NCI-H526 treated with DMSO at 0.1 percent for 48 hours (cell line): ENCODE results near the gene KLF4.

Experiments used
- DNase-seq: peaks from one replicate; lab custom pipeline; 2025; lab: John Stamatoyannopoulos, UW

The KLF4 gene

DNA sequence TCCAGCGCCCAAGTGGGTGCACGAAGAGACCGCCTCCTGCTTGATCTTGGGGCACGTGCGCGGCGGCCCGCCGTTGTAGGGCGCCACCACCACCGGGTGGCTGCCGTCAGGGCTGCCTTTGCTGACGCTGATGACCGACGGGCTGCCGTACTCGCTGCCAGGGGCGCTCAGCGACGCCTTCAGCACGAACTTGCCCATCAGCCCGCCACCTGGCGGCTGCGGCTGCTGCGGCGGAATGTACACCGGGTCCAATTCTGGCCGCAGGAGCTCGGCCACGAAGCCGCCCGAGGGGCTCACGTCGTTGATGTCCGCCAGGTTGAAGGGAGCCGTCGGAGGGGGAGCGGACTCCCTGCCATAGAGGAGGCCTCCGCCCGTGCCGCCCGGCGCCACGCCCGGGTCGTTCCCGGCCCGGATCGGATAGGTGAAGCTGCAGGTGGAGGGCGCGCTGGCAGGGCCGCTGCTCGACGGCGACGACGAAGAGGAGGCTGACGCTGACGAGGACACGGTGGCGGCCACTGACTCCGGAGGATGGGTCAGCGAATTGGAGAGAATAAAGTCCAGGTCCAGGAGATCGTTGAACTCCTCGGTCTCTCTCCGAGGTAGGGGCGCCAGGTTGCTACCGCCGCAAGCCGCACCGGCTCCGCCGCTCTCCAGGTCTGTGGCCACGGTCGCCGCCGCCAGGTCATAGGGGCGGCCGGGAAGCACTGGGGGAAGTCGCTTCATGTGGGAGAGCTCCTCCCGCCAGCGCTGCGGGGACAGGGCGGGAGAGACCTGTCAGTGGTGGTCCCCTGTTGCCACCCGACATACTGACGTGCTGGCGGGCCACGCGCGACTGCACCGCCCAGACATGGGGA, 1.8 kb downstream of the KLF4 start:
- DNase-seq, result peak; percentile 44

DNA sequence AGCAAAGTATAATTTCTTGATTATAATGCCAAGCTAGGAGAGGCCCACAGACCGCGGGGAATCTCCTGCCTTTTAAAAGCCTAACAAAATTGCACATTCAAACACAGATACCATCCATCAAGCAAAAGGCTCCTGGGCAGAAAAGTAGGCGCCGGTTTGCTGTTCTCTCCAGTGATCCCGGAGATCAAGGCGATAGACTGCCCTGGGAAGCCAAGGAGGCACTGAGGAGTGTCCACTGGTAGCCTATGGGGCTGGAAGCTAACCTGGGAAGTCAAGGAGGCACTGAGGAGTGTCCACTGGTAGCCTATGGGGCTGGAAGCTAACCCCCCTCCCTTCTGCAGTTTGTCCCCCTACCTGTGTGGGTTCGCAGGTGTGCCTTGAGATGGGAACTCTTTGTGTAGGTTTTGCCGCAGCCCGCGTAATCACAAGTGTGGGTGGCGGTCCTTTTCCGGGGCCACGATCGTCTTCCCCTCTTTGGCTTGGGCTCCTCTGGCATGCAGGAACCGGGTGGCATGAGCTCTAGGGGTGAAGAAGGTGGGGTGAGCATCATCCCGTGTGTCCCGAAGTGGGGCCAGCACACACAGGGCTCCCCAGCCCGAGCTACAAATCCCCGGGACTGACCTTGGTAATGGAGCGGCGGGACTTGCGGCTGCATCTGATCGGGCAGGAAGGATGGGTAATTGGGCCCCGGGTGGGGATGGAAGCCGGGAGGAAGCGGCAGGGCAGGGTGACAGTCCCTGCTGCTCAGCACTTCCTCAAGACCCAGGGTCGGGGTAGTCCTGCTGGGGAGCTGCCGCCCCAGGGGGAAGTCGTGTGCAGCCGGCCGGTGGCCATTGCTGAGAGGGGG, 2.7 kb downstream of the KLF4 start:
- peak; percentile 23 for DNase-seq

DNA sequence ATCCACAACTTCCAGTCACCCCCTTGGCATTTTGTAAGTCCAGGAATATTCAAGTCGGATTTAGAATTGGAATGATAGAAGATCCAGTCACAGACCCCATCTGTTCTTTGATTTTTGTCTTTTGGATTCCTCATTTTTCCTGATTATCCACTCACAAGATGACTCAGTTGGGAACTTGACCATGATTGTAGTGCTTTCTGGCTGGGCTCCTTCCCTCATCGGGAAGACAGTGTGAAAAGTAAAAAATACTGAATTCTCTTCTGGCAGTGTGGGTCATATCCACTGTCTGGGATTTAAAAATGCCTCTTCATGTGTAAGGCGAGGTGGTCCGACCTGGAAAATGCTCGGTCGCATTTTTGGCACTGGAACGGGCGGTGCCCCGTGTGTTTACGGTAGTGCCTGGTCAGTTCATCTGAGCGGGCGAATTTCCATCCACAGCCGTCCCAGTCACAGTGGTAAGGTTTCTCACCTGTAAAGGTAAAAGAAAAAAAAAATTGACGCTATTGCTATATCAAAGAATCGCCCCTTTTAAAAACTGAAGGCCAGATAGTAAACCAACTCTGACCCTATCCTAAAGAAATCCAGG, 4.0 kb downstream of the KLF4 start:
- no peak for DNase-seq

DNA sequence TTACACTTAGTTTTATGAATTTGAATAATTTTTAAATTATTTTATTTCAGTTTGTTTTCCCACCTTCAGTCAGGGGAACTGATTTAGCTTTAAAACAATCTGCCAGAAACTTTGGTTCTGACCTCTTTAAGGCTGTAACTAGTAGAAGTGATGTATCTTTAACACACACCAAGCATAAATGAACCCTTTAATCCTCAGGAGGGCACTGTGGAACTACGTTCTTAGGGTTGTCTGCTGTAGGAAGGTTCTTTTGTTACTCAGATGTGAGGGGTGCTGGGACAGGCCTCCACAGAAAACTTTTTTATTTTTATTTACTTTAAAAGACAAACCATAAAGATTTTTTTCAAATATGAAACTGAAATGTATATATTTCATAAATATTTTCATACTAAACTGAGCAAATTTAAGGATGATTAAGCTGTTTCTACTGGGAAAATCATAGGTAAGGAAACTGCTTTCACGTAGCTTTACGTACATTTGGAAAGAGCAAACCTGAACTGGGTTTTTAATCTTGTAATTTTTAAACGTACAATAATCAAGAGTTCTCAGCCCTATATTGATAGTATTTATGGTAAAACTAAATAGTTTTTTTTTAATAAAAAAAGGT, 5.3 kb downstream of the KLF4 start:
- DNase-seq, result peak; percentile 48

DNA sequence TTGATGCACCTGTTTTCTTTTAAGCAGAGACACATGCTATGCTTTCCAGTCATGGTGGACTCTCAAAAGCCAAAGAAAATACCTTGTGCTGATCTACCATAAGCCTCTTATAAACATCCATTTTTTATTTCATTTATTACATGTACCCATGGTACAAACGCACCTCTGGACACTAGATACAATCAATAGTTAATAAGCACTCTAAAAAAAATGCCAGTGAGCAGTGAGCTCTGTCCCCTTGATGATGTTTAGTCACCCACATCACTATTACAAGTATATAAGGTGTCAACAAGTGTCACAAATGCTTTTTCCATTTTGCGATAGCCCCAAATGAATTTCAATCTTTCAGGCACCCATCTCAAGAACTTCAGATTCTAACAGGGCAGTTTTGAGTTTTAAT, 5.9 kb downstream of the KLF4 start:
- no peak for DNase-seq

DNA sequence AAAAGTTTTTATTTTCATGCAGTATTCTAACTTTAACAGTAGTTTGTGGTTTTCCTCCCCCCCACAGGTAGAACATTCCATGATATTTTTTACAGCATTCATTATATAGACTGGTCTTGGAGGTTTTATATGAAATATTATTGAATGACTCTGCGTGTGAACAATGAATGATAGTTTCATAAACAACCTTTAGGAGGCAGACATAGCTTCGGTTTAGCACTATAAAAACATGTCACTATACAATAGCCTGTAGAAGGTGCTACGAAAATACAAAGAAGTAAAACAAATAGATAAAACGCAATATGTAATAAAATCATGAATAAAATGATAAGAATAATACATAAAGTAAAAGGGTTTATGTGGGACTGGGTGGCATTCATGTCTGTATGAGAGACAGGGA, 8.5 kb downstream of the KLF4 start:
- peak; percentile 45 for DNase-seq

DNA sequence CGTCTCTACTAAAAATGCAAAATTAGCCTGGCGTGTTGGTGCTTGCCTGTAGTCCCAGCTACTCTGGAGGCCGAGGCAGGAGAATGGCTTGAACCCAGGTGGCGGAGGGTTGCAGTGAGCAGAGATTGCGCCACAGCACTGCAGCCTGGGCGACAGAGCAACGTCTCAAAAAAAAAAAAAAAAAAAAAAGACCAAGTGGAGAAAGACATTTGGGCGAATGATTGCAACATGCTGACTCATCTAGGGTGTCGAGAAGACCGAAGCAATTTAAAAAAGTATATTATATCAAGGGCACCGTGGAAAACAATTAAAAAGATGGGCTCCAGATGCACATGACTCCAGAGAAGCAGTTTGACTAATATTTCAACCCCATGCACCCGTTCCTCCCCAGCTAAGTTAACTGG, 9.2 kb downstream of the KLF4 start:
- DNase-seq, result no peak

- no peak for DNase-seq
Measured at GRCh38 chr9:107478805-107479204, 10.8 kb downstream of the KLF4 start.

DNA sequence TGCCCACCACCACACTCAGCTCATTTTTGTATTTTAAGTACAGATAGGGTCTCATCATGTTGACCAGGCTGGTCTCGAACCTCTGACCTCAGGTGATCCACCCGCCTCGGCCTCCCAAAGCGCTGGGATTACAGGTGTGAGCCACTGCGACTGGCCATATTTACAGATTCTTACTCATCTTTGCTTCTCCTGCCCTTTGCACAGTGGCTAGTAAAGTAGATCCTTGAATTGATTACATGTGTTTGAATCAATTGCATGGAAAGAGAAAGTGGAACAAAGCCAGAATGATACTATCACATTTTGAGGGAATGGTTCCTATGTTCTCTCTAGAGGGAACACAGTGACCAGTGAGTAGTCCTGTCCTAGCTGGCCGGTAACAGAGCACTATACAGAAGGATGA, 15.4 kb downstream of the KLF4 start:
- no peak for DNase-seq

DNA sequence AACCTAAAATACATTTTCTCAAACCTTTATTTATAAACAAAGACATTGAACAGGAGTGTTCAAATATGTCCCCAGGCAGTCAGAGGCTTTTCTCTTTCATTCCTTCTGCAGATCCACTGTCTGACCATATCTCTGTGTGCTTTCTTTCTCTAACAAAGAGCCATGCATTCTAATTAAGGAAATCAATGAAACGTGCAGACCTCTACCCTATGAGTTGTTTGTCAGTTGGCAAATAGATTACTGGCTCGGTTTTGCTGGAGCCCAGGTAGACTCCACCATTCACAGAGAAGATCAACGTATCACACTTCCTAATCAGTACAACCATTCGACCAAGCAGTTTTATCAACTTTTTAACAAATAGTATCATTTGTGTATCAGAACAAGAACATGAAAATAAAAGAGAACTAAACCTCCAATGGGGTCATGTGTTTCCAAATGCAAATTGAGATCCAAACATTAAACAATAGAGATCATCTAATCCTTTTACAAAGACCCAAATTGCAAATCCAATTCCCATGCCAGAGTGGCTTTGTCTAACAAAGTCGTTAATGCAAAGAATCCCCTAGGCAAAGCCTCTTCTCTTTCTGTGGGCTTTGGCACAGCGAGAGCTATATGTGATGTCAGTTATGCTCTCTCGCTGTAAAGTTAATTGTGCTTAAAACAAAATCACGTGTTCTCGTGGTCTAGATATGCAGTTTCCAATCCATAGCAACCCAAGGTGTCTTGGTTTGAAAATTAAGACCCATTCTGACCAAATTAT, 16.8 kb downstream of the KLF4 start:
- DNase-seq, result peak; percentile 91

DNA sequence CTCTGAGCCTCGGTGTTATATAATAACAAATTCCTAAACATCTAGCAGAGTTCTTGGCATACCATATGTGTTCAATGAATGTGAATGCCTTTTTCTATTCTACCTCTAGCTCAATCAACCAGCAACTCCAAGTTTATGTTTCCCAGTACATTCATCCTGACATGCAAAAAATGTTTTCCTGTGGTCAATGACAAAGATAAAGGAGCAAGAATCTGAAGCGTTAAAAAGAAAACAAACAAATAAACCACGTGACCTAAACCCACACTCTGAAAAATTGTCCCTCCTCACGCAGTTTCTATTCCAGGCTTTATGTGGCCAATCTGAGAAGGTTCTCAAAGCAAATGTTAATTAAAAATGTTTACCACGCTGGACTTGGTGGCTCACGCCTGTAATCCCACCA, 18.0 kb downstream of the KLF4 start:
- no peak for DNase-seq

- no peak for DNase-seq
Measured at GRCh38 chr9:107467416-107467815, 22.2 kb downstream of the KLF4 start.

DNA sequence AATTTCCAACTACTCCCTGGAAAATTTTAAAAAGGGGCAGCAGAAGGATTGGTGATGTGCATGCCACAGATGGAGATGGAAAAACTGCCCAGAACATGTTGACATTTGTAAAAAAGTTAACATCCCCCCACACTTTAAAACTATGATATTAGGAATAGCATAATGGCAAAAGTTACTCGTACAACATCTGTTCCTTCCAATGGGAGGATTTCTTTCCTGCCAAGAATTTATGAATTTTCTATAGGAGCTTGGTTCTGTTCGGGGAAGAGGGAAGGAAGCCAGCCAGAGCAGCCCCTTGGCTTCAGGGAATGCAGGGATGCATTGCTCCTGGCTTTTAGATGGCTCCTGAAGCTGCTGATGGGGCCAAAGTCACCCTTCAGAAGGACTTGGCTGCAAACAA, 22.7 kb downstream of the KLF4 start:
- DNase-seq, result no peak

GRCh38 chr9:107465467-107466451, 23.8 kb downstream of the KLF4 start:
- DNase-seq, result peak; percentile 26

GRCh38 chr9:107464516-107464915, 25.1 kb downstream of the KLF4 start:
- no peak for DNase-seq

- DNase-seq, result no peak
Measured at GRCh38 chr9:107462691-107463090, 26.9 kb downstream of the KLF4 start.

GRCh38 chr9:107460153-107461023, 29.2 kb downstream of the KLF4 start:
- DNase-seq, result no peak

DNA sequence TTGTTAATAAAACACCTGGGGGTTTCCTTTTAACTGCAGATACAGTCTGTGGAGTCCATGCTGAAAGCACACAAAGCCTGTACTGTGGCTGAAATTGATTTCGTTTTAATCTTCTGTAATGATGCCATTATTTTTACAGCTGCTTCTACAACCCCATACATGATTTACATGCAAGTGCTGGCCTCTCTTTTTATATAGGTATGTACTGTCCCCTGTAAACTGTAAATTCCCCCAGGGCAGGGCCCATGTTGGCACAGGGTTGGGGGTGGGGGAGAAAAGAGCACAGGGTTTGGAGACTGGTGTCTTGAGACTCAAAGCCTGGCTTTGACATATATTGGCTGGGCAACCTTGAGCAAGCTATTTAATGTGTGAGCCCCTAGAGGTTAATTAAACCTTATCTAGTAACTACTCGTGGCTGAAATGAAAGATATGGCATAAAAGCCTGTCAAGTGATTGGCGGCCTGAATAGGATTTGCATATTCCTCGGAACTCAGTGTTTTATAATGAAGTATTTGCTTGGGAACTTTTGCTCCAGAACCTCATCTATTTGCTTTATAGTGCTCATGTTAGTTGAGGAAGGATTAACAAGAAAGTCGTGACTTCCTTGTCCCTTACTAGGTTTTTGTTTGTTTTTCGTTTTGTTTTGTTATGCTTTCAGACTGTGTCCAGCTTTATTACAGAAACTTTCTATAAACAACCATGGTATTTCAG, 34.0 kb downstream of the KLF4 start:
- DNase-seq, result peak; percentile 90

GRCh38 chr9:107453479-107453878, 36.1 kb downstream of the KLF4 start:
- DNase-seq, result no peak
